Stomach (tissue), 4 donors: ENCODE measurements around the gene ERG.

Experiments
- CTCF ChIP-seq, 7 experiments: fragments of 450-650 bp in 4 of 7; fragments of 200-600 bp in 3 of 7; sonication (generic) in 3 of 7; IDR thresholded peaks; one replicate each; pipeline ENCODE4 v1.5.1; 2016 to 2019; ENCODE audit warnings: antibody characterized with exemption in 7 of 7, control low read depth in 2 of 7, mild to moderate bottlenecking in 1 of 7
- EP300 ChIP-seq: sonication (generic); formaldehyde crosslinking; IDR thresholded peaks from one replicate; pipeline ENCODE4 v1.6.1; 2017; ENCODE audit warnings: antibody characterized with exemption
- POLR2A ChIP-seq, 4 donors: fragments of 450-650 bp; IDR thresholded peaks; one replicate each; pipeline ENCODE4 v1.6.1; 2016; ENCODE audit warnings: antibody characterized with exemption in 4 of 4, control low read depth in 2 of 4, mild to moderate bottlenecking in 1 of 4, moderate library complexity in 1 of 4

- no peak for TF ChIP-seq CTCF (IDR thresholded peaks at IDR 0.05)
- TF ChIP-seq POLR2A (IDR thresholded peaks at IDR 0.05) = no peak
- no peak for TF ChIP-seq EP300
Measured at GRCh38 chr21:38340131-38340530, 158.1 kb downstream of the ERG start.
